ENCODE measurements around the gene ADAMTSL1. TPM values are rescaled to one million over a fixed set of nuclear protein-coding genes. Genes with fewer than 3 reads are reported as not detected.

The ADAMTSL1 gene
- total RNA-seq, 6 experiments from 2014 or later, result 0.73 to 2.1 (median 0.89) TPM

DNA sequence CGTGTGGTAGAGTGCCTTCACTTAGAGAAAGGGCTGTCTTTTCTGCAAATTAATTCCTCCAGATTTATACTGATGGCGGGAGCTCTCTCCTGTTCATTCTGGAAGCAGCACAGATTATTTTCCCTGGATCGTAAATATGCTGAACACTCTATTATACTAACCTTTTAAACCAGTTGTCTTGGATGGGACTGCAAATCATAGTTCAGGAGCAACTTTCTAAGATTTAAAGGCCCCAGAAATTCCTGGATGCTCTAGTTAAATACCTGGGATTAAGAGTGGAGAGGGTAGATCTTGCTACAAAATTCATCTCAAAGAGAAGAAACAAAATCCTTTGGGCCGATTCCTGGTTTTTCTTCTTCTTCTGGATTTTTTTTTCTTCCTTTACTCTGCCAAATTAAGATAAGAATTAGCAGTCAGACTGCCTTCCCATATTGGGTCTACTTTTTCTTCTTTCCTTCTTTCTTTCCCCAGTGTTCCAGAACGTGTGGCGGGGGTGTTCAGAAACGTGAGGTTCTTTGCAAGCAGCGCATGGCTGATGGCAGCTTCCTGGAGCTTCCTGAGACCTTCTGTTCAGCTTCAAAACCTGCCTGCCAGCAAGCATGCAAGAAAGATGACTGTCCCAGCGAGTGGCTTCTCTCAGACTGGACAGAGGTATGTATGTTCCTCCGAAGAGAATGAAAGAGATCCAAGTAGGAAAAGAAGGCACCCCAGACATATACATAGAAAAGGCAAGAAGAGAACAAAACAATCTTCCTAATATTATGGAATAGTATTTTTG, 296.4 kb downstream of the ADAMTSL1 start:
- H3K27ac ChIP-seq, result no peak overlapping the region
- no peak for ATAC-seq
- intact Hi-C loops (cut with DNase I), result no loop called here
- TF ChIP-seq, protein P1, sequence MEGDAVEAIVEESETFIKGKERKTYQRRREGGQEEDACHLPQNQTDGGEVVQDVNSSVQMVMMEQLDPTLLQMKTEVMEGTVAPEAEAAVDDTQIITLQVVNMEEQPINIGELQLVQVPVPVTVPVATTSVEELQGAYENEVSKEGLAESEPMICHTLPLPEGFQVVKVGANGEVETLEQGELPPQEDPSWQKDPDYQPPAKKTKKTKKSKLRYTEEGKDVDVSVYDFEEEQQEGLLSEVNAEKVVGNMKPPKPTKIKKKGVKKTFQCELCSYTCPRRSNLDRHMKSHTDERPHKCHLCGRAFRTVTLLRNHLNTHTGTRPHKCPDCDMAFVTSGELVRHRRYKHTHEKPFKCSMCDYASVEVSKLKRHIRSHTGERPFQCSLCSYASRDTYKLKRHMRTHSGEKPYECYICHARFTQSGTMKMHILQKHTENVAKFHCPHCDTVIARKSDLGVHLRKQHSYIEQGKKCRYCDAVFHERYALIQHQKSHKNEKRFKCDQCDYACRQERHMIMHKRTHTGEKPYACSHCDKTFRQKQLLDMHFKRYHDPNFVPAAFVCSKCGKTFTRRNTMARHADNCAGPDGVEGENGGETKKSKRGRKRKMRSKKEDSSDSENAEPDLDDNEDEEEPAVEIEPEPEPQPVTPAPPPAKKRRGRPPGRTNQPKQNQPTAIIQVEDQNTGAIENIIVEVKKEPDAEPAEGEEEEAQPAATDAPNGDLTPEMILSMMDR (IDR thresholded peaks at IDR 0.05), result no peak
- no peak for TF ChIP-seq POLR2A (IDR thresholded peaks at IDR 0.05)
- no peaks in the 10 kb centered on the region for H3K27me3 ChIP-seq
- H3K4me1 ChIP-seq, result no peaks in the 10 kb centered on the region
- H3K9me3 ChIP-seq, result no peaks in the 10 kb centered on the region
- 64% methylated on average over 10 of the region's 10 CpGs for WGBS (ENCODE audit: insufficient coverage, low coverage, low lambda C conversion rate, missing lambda C conversion rate)
- DNase-seq, result no peak
- H3K4me3 ChIP-seq, result no peak overlapping the region
- H3K36me3 ChIP-seq, result no peaks in the 10 kb centered on the region

DNA sequence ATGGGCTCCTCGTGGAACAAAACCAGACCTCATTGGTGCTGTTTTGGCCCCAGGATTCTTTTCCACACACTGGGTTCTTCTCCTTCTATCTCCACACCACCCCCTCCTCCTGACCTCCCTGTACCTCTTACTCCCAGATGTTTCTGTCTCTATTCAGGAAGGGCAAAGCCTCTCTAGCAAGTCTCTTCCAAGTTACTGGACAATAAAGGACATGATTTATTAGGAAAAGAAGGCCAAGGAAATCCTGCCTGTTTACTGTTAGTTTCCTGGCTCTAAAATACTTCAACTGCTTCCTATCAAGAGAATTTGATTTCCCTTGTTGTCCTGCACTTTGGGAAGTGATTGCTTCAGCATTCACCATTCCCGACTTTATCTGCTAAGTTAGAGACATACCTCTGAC, 297.1 kb downstream of the ADAMTSL1 start:
- H3K27ac ChIP-seq, result no peak overlapping the region
- intact Hi-C loops (cut with DNase I), result no loop called here
- no peaks in the 10 kb centered on the region for H3K4me1 ChIP-seq

DNA sequence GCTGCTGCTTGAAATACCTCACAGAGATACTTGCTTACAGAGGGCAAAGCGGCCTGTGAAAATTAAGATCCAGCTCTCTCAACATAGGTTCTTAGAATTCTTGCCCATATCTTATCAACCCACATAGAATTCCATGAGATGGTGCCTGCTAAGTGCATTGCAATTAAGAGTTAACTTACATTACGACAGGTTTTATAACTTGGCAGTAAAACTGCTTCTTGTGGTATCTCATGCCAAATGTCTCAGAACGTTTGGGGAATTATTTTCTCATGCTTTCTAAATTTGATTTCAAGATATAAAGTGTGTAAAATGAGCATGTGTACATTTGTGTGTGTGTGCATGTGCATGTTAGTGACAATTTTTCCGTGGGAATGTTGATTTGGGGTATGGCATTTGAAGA, 297.8 kb downstream of the ADAMTSL1 start:
- no peaks in the 10 kb centered on the region for H3K4me1 ChIP-seq
- no peak for DNase-seq
- no peak overlapping the region for H3K27ac ChIP-seq
- WGBS (ENCODE audit: insufficient coverage, low coverage, low lambda C conversion rate, missing lambda C conversion rate), result 45% methylated on average over 4 of the region's 4 CpGs
- H3K27me3 ChIP-seq, result no peaks in the 10 kb centered on the region
- intact Hi-C loops (cut with DNase I), result no loop called here
- no peaks in the 10 kb centered on the region for H3K36me3 ChIP-seq
- no peak overlapping the region for H3K4me3 ChIP-seq
- TF ChIP-seq POLR2A (IDR thresholded peaks at IDR 0.05), result no peak
- TF ChIP-seq, protein P1 (IDR thresholded peaks at IDR 0.05), result no peak
- no peak for ATAC-seq
- no peaks in the 10 kb centered on the region for H3K9me3 ChIP-seq

More for the DNA sequence above, 297.1 kb downstream of the ADAMTSL1 start:
- DNase-seq (no peak), ATAC-seq (no peak)
- H3K27me3 ChIP-seq, result no peaks in the 10 kb centered on the region
- TF ChIP-seq, protein P1 (IDR thresholded peaks at IDR 0.05), result no peak
- no peak for TF ChIP-seq POLR2A (IDR thresholded peaks at IDR 0.05)
- WGBS (ENCODE audit: insufficient coverage, low coverage, low lambda C conversion rate, missing lambda C conversion rate), result 60% methylated on average over 2 of the region's 2 CpGs
- H3K36me3 ChIP-seq, result no peaks in the 10 kb centered on the region
- no peak overlapping the region for H3K4me3 ChIP-seq
- H3K9me3 ChIP-seq, result no peaks in the 10 kb centered on the region

DNA sequence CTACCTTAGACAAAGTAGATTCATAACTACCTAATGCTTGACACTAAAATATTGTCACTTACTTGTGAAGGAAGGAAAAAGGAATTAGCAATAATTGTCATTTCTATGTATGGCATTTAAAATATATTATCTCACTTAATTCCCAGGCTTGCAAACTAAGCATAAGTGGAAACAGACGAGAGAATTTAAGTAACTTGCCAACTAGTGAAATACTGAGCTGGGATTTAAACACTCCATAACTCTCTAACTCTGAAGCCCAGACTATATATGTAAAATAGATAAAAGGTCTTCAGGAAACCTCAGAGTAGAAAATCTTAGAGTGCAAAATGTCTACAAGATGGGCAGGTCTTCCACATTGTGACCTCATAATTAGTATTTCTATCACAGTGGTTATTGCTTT, 301.3 kb downstream of the ADAMTSL1 start:
- DNase-seq (no peak), ATAC-seq (no peak)
- TF ChIP-seq, protein P1 (IDR thresholded peaks at IDR 0.05), result no peak
- Histone ChIP-seq H3K36me3 (no peaks in the 10 kb centered on the region), H3K4me3 (no peak overlapping the region), H3K27ac (no peak overlapping the region), H3K4me1 (no peaks in the 10 kb centered on the region), H3K9me3 (no peaks in the 10 kb centered on the region), H3K27me3 (no peaks in the 10 kb centered on the region)
- intact Hi-C loops (cut with DNase I), result no loop called here
- 79% methylated on average over 1 of the region's 1 CpG for WGBS (ENCODE audit: insufficient coverage, low coverage, low lambda C conversion rate, missing lambda C conversion rate)

All from right lobe of liver (tissue), 6 donors.